22Rv1 (cell line): ENCODE measurements around the gene FGF21.

ENCODE experiments used
- ZFX ChIP-seq: fragments of 450-650 bp; IDR thresholded peaks from 2 replicates; pipeline ENCODE4 v1.6.1; 2017; ENCODE audit warnings: antibody characterized with exemption, borderline replicate concordance
- TF ChIP-seq, protein P1 (sequence below): fragments of 450-650 bp; IDR thresholded peaks from 2 replicates; pipeline ENCODE4 v1.5.1; 2017; ENCODE audit warnings: mild to moderate bottlenecking

DNA sequence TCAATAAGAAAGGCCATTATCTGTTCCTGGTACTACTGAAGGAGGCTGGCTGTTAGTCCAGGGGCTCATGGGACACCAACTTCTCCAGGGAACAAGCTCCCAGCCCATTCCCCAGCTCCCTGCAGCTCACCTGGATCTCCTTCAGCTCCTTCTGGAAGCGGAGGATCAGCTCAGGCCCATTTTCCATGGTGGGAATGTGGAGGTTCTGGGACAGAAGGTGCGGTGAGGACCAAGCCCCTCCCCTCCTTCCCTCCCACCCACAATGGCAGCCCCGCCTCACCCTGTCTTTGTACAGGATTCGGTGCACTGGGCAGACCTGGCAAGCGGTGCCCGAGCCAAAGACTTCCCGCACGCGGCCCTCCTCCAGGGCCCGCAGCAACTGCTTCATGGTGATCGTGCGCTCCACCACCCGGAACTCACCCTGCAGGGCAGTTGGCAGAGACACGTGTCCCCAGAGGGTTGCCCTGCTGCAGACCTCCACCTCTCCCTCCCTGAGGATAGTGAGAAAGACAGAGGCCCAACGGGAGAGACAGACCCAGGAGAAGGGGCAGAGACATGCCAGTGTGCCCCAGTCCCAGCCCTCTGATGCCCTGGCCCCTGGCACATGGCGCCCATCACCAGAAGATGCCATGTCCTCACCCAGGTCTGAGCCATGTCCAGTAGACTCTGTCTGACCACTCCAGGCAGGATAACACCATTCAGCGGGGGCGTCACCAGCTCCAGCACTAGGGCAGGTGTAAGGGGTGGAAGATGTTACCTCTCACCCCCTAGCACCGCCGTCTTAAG, 41.2 kb downstream of the FGF21 start:
- TF ChIP-seq, protein P1, sequence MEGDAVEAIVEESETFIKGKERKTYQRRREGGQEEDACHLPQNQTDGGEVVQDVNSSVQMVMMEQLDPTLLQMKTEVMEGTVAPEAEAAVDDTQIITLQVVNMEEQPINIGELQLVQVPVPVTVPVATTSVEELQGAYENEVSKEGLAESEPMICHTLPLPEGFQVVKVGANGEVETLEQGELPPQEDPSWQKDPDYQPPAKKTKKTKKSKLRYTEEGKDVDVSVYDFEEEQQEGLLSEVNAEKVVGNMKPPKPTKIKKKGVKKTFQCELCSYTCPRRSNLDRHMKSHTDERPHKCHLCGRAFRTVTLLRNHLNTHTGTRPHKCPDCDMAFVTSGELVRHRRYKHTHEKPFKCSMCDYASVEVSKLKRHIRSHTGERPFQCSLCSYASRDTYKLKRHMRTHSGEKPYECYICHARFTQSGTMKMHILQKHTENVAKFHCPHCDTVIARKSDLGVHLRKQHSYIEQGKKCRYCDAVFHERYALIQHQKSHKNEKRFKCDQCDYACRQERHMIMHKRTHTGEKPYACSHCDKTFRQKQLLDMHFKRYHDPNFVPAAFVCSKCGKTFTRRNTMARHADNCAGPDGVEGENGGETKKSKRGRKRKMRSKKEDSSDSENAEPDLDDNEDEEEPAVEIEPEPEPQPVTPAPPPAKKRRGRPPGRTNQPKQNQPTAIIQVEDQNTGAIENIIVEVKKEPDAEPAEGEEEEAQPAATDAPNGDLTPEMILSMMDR: no peak
- no peak for TF ChIP-seq ZFX
